GM21526 (cell line): Measurements from ENCODE around the gene DARS2.
"Not testable (repeated sequence)": the region's sequence is repeated elsewhere in the genome, so short reads cannot be mapped to it uniquely, and the experiment has no call there.

ENCODE experiments used
- ATAC-seq: cut with Tn5 transposase; IDR thresholded peaks from one replicate; pipeline ENCODE4 v1.9.1; 2021; ENCODE audit warnings: moderate library complexity; ENCODE audit not compliant: unreplicated experiment, low FRiP score

Gene DARS2

GRCh38 chr1:173824315-173825081 lies at the start of gene DARS2, which contains the start of gene CENPL:
Gene DARS2 (plus strand): TSS chr1:173824673. CDS start chr1:173825230, 557 bp downstream.
Gene CENPL (minus strand): TSS chr1:173824883. CDS start chr1:173811299, 13,584 bp downstream.
- peak; percentile 83 for ATAC-seq

- no peak for ATAC-seq
Observed at GRCh38 chr1:173775578-173776226, 48.8 kb upstream of the DARS2 start.

- ATAC-seq: no peak
Observed at GRCh38 chr1:173779936-173780335, 44.5 kb upstream of the DARS2 start.

GRCh38 chr1:173784997-173785396 lies 39.5 kb upstream of the DARS2 start:
- no peak for ATAC-seq

- no peak for ATAC-seq
Observed at GRCh38 chr1:173789841-173790240, 34.6 kb upstream of the DARS2 start.

- no peak for ATAC-seq
Observed at GRCh38 chr1:173798078-173798477, 26.4 kb upstream of the DARS2 start.

GRCh38 chr1:173799995-173800394 lies 24.5 kb upstream of the DARS2 start:
- ATAC-seq: not testable (repeated sequence)

- no peak for ATAC-seq
Observed at GRCh38 chr1:173802961-173803360, 21.5 kb upstream of the DARS2 start.

- not testable (repeated sequence) for ATAC-seq
Observed at GRCh38 chr1:173813654-173814053, 10.8 kb upstream of the DARS2 start.

- ATAC-seq: no peak
Observed at GRCh38 chr1:173818459-173818858, 6.0 kb upstream of the DARS2 start.

- ATAC-seq: no peak
Observed at GRCh38 chr1:173821680-173822079, 2.8 kb upstream of the DARS2 start.

- ATAC-seq: peak; percentile 43
Observed at GRCh38 chr1:173823781-173824314, 625 bp upstream of the DARS2 start.

- ATAC-seq: no peak
Observed at GRCh38 chr1:173827611-173828010, 3.1 kb downstream of the DARS2 start.

GRCh38 chr1:173832748-173833147 lies 8.3 kb downstream of the DARS2 start:
- no peak for ATAC-seq

GRCh38 chr1:173852105-173852504 lies 27.6 kb downstream of the DARS2 start:
- ATAC-seq: no peak

- ATAC-seq: no peak
Observed at GRCh38 chr1:173853074-173853473, 28.6 kb downstream of the DARS2 start.

- no peak for ATAC-seq
Observed at GRCh38 chr1:173856014-173856413, 31.5 kb downstream of the DARS2 start.

GRCh38 chr1:173856903-173857302 lies 32.4 kb downstream of the DARS2 start:
- no peak for ATAC-seq

GRCh38 chr1:173857363-173857917 lies 33.0 kb downstream of the DARS2 start:
- no peak for ATAC-seq

- ATAC-seq: not testable (repeated sequence)
Observed at GRCh38 chr1:173859547-173859946, 35.1 kb downstream of the DARS2 start.

- no peak for ATAC-seq
Observed at GRCh38 chr1:173860065-173860464, 35.6 kb downstream of the DARS2 start.
